Astrocyte (in vitro differentiated cells and primary cell): ENCODE results near the gene TMEM154. TPM values are rescaled to one million over a fixed set of nuclear protein-coding genes. Genes with fewer than 3 reads are reported as not detected.

Experiments
- DNase-seq: peaks from one replicate; pipeline ENCODE4 v3.0.0-alpha.2; 2010; ENCODE audit warnings: low read depth
- FAIRE-seq: peaks from 2 replicates; lab custom pipeline; 2011; peaks lifted over from hg19 to GRCh38; lab: Jason Lieb, UNC
- H2AFZ ChIP-seq: 2 replicates; pipeline ENCODE4 v1.6.0; 2012; ENCODE audit warnings: low read depth, low read length, inconsistent platforms
- H3K27ac ChIP-seq: 2 replicates; pipeline ENCODE4 v1.5.1; 2011; ENCODE audit warnings: low read depth, low read length, inconsistent platforms
- H3K27me3 ChIP-seq: 2 replicates; pipeline ENCODE4 v1.6.0; 2011; ENCODE audit warnings: low read length, inconsistent platforms; ENCODE audit not compliant: insufficient read depth
- H3K36me3 ChIP-seq: 2 replicates; pipeline ENCODE4 v1.5.1; 2011; ENCODE audit warnings: low read length, inconsistent platforms; ENCODE audit not compliant: insufficient read depth
- H3K4me1 ChIP-seq: 2 replicates; pipeline ENCODE4 v1.5.1; 2011; ENCODE audit warnings: low read length, inconsistent platforms; ENCODE audit not compliant: insufficient read depth
- H3K4me2 ChIP-seq: 2 replicates; pipeline ENCODE4 v1.6.0; 2012; ENCODE audit warnings: low read length, inconsistent platforms
- H3K4me3 ChIP-seq: 2 replicates; pipeline ENCODE4 v1.5.1; 2011; ENCODE audit warnings: low read depth, mild to moderate bottlenecking, low read length, inconsistent platforms; ENCODE audit not compliant: insufficient read depth
- H3K79me2 ChIP-seq: 2 replicates; pipeline ENCODE4 v1.6.0; 2012; ENCODE audit warnings: mild to moderate bottlenecking, low read length, inconsistent platforms; ENCODE audit not compliant: insufficient read depth
- H3K9ac ChIP-seq: 2 replicates; pipeline ENCODE4 v1.6.0; 2012; ENCODE audit warnings: mild to moderate bottlenecking, low read length, inconsistent platforms
- H3K9me3 ChIP-seq: 2 replicates; pipeline ENCODE4 v1.5.1; 2012; ENCODE audit warnings: low read depth, mild to moderate bottlenecking, low read length, inconsistent platforms; ENCODE audit not compliant: insufficient read depth
- H4K20me1 ChIP-seq: 2 replicates; pipeline ENCODE4 v1.6.0; 2012; ENCODE audit warnings: low read length, inconsistent platforms; ENCODE audit not compliant: insufficient read depth
- H3K27ac Mint-ChIP-seq: one replicate; pipeline ENCODE4 v1.8.0; 2021; ENCODE audit warnings: mild to moderate bottlenecking, mixed read lengths; ENCODE audit not compliant: unreplicated experiment
- H3K27me3 Mint-ChIP-seq: one replicate; pipeline ENCODE4 v1.8.0; 2021; ENCODE audit warnings: low read depth, mixed read lengths; ENCODE audit not compliant: unreplicated experiment
- H3K36me3 Mint-ChIP-seq: one replicate; pipeline ENCODE4 v1.8.0; 2021; ENCODE audit warnings: low read depth, mixed read lengths; ENCODE audit not compliant: unreplicated experiment
- H3K4me1 Mint-ChIP-seq: one replicate; pipeline ENCODE4 v1.8.0; 2021; ENCODE audit warnings: low read depth, mixed read lengths; ENCODE audit not compliant: unreplicated experiment
- H3K4me3 Mint-ChIP-seq: one replicate; pipeline ENCODE4 v1.8.0; 2021; ENCODE audit warnings: mild to moderate bottlenecking, moderate library complexity, mixed read lengths; ENCODE audit not compliant: unreplicated experiment
- H3K9me3 Mint-ChIP-seq: one replicate; pipeline ENCODE4 v1.8.0; 2021; ENCODE audit warnings: mild to moderate bottlenecking, mixed read lengths; ENCODE audit not compliant: unreplicated experiment
- CTCF ChIP-seq: IDR thresholded peaks from 2 replicates; pipeline ENCODE4 v1.5.1; 2011; ENCODE audit warnings: low read depth, mild to moderate bottlenecking, inconsistent platforms, low read length, moderate library complexity; ENCODE audit not compliant: insufficient read depth
- EZH2 ChIP-seq: IDR thresholded peaks from 2 replicates; pipeline ENCODE4 v1.6.1; 2012; ENCODE audit warnings: mild to moderate bottlenecking, low read length, inconsistent platforms; ENCODE audit not compliant: insufficient read depth
- total RNA-seq: library from RNA; stranded (reverse); gene quantifications from 2 replicates; pipeline ENCODE4 v1.2.1, GENCODE V29; 2021

Gene TMEM154
- total RNA-seq, 1 donor from 2014 or later = 13.2 TPM

GRCh38 chr4:152605031-152605430 lies 74.8 kb downstream of the TMEM154 start:
- H3K4me1 ChIP-seq = peaks cover 11% of the 10 kb centered on the region
- no peak for TF ChIP-seq CTCF
- no peak for TF ChIP-seq EZH2
- no peak for FAIRE-seq
- no peaks in the 10 kb centered on the region for H3K36me3 Mint-ChIP-seq
- H3K36me3 ChIP-seq = no peaks in the 10 kb centered on the region
- no peak overlapping the region for H2AFZ ChIP-seq
- H3K27ac Mint-ChIP-seq = no peak overlapping the region
- H3K27me3 Mint-ChIP-seq = peaks cover 9% of the 10 kb centered on the region
- no peaks in the 10 kb centered on the region for H3K9me3 ChIP-seq
- DNase-seq = no peak
- peaks cover 2% of the 10 kb centered on the region for H3K27me3 ChIP-seq
- no peak overlapping the region for H3K4me3 ChIP-seq
- H3K27ac ChIP-seq = no peak overlapping the region
- no peak overlapping the region for H3K9ac ChIP-seq
- no peaks in the 10 kb centered on the region for H4K20me1 ChIP-seq
- peaks cover 3% of the 10 kb centered on the region for H3K9me3 Mint-ChIP-seq
- no peaks in the 10 kb centered on the region for H3K79me2 ChIP-seq
- no peak overlapping the region for H3K4me3 Mint-ChIP-seq
- H3K4me2 ChIP-seq = peak overlapping the region; percentile 53
- peaks cover 6% of the 10 kb centered on the region for H3K4me1 Mint-ChIP-seq

DNA sequence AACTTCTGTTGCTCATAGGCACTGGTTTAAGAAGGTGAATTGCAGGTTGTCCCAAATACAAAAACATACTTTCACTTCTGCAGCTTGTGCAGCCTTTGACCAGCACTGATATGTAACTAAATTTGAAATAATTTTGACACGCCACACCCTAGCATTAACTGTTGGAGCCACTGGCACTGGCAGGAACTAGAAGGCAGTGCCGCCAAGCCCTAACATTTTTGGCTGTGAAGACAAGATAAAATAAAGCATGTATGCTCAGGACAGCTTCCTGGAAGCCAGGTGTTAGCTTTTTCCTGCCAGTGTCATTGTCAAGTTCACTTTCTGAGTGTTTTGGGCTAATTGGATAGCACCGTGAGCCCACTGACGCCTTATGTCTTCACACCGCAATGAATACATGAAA lies 78.6 kb downstream of the TMEM154 start:
- FAIRE-seq (no peak), DNase-seq (no peak)
- H3K9me3 Mint-ChIP-seq = peaks cover 3% of the 10 kb centered on the region
- Histone ChIP-seq H3K36me3 (no peaks in the 10 kb centered on the region), H3K4me1 (peaks cover 6% of the 10 kb centered on the region), H3K9ac (no peak overlapping the region), H3K27me3 (peaks cover 2% of the 10 kb centered on the region), H3K4me3 (no peak overlapping the region), H4K20me1 (no peaks in the 10 kb centered on the region), H2AFZ (no peak overlapping the region), H3K79me2 (no peaks in the 10 kb centered on the region), H3K9me3 (no peaks in the 10 kb centered on the region), H3K27ac (no peak overlapping the region), H3K4me2 (no peak overlapping the region)
- H3K27ac Mint-ChIP-seq = no peak overlapping the region
- TF ChIP-seq CTCF (no peak), EZH2 (no peak)
- H3K4me1 Mint-ChIP-seq = peaks cover 6% of the 10 kb centered on the region
- no peak overlapping the region for H3K4me3 Mint-ChIP-seq
- H3K27me3 Mint-ChIP-seq = peaks cover 9% of the 10 kb centered on the region
- H3K36me3 Mint-ChIP-seq = no peaks in the 10 kb centered on the region

GRCh38 chr4:152599636-152600035 lies 80.2 kb downstream of the TMEM154 start:
- H3K36me3 ChIP-seq = no peaks in the 10 kb centered on the region
- Mint-ChIP-seq H3K4me3 (no peak overlapping the region), H3K36me3 (no peaks in the 10 kb centered on the region), H3K27ac (no peak overlapping the region), H3K4me1 (no peaks in the 10 kb centered on the region), H3K27me3 (peaks cover 9% of the 10 kb centered on the region), H3K9me3 (peaks cover 3% of the 10 kb centered on the region)
- no peaks in the 10 kb centered on the region for H4K20me1 ChIP-seq
- H3K9me3 ChIP-seq = no peaks in the 10 kb centered on the region
- no peak for FAIRE-seq
- no peak overlapping the region for H2AFZ ChIP-seq
- H3K4me3 ChIP-seq = no peak overlapping the region
- H3K27ac ChIP-seq = no peak overlapping the region
- H3K27me3 ChIP-seq = peaks cover 2% of the 10 kb centered on the region
- no peak for DNase-seq
- TF ChIP-seq CTCF = no peak
- no peak for TF ChIP-seq EZH2
- no peaks in the 10 kb centered on the region for H3K4me1 ChIP-seq
- H3K9ac ChIP-seq = no peak overlapping the region
- H3K79me2 ChIP-seq = no peaks in the 10 kb centered on the region
- no peak overlapping the region for H3K4me2 ChIP-seq
